GM12891 (cell line): ENCODE data around the gene ABI2. TPM values are rescaled to one million over a fixed set of nuclear protein-coding genes. Genes with fewer than 3 reads are reported as not detected.
"Not testable (repeated sequence)": the region's sequence is repeated elsewhere in the genome, so short reads cannot be mapped to it uniquely, and the experiment has no call there.

Source experiments
- DNase-seq: peaks from one replicate; pipeline ENCODE4 v3.0.0; 2011; ENCODE audit warnings: low spot score; ENCODE audit not compliant: insufficient read length
- FAIRE-seq: peaks from 2 replicates; lab custom pipeline; 2011; peaks lifted over from hg19 to GRCh38; lab: Jason Lieb, UNC
- PAX5 ChIP-seq: IDR thresholded peaks from 2 replicates; pipeline ENCODE4 v1.6.1; 2011; ENCODE audit warnings: low read length, moderate library complexity, mild to moderate bottlenecking; ENCODE audit not compliant: insufficient read depth, severe bottlenecking
- POLR2A ChIP-seq: IDR thresholded peaks from 2 replicates; pipeline ENCODE4 v1.6.1; 2011; ENCODE audit warnings: low read depth, low read length, control low read depth
- POLR2AphosphoS5 ChIP-seq: IDR thresholded peaks from 2 replicates; pipeline ENCODE4 v1.6.1; 2011; ENCODE audit warnings: low read depth, low read length, control low read depth
- POU2F2 ChIP-seq: IDR thresholded peaks from 2 replicates; pipeline ENCODE4 v1.6.1; 2011; ENCODE audit warnings: low read depth, mild to moderate bottlenecking, control low read depth, low read length, moderate library complexity
- SPI1 ChIP-seq: IDR thresholded peaks from 2 replicates; pipeline ENCODE4 v1.6.1; 2011; ENCODE audit warnings: low read depth, low read length, control low read depth
- TAF1 ChIP-seq: IDR thresholded peaks from 2 replicates; pipeline ENCODE4 v1.6.1; 2011; ENCODE audit warnings: low read depth, low read length, control low read depth
- polyA plus RNA-seq: library from polyadenylated mRNA; unstranded; fragments of >200 nt; gene quantifications from one replicate; pipeline ENCODE4 v1.2.1, GENCODE V29; 2012; ENCODE audit warnings: low read depth, missing spikeins, inconsistent platforms; ENCODE audit not compliant: missing spikeins

Gene ABI2
- polyA plus RNA-seq = 28.5 TPM

- no peak for TF ChIP-seq TAF1
- no peak for TF ChIP-seq POU2F2
- no peak for TF ChIP-seq POLR2AphosphoS5
- TF ChIP-seq SPI1 = no peak
- no peak for TF ChIP-seq POLR2A
- FAIRE-seq = peak; percentile 89
- peak; percentile 72 for DNase-seq
These were observed at the start of gene ABI2 for GRCh38 chr2:203327901-203328759. ABI2 (plus strand) TSS chr2:203328394; CDS start chr2:203328515, 121 bp downstream.

- TF ChIP-seq PAX5 = no peak
- TF ChIP-seq POLR2A = no peak
- DNase-seq (no peak), FAIRE-seq (no peak)
These were observed 48.9 kb upstream of the ABI2 start for GRCh38 chr2:203279288-203279687.

- no peak for FAIRE-seq
- no peak for DNase-seq
- TF ChIP-seq SPI1 (no peak), POLR2A (no peak), PAX5 (no peak), POLR2AphosphoS5 (no peak), POU2F2 (no peak), TAF1 (no peak)
These were observed 47.6 kb upstream of the ABI2 start for GRCh38 chr2:203280428-203281064.

GRCh38 chr2:203282101-203282500 lies 46.1 kb upstream of the ABI2 start:
- TF ChIP-seq POU2F2 (no peak), PAX5 (no peak), POLR2AphosphoS5 (no peak), TAF1 (no peak), SPI1 (no peak), POLR2A (no peak)
- DNase-seq (no peak), FAIRE-seq (no peak)

DNA sequence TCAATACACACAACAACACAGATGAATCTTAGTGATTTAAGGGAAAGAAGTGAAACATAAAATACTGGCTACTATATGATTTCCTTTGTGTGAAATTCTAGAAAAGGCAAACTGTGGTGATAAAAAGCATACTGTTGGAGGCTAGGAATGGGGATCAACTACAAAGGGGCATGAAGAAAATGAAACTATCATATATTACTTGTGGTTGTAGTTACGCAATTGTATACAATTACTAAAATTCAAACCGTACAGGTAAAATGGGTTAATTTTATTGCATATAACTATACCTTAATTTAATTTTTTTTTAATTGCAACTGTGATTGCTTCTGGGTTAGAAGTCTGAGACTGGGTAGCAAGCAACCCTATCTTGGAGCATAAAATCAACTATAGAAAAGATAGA lies 41.7 kb upstream of the ABI2 start:
- no peak for TF ChIP-seq POU2F2
- no peak for TF ChIP-seq PAX5
- no peak for TF ChIP-seq TAF1
- no peak for TF ChIP-seq POLR2A
- TF ChIP-seq SPI1 = no peak
- TF ChIP-seq POLR2AphosphoS5 = no peak
- FAIRE-seq = no peak
- no peak for DNase-seq

DNA sequence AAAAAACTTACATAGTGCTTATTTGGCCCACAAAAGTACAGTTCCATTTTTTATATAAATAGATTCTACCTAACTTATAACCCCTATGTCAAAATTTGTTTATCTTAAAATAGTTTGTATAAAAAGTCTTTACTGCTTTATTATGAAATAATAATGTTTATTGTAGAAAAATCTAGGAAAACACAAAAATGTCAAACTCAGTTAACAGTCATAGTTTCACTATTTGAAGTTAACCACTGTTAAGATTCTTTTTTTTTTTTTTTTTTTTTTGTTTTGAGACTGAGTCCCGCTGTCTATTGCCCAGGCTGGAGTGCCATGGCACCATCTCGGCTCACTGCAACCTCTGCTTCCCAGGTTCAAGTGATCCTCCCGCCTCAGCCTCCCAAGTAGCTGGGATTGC lies 26.5 kb upstream of the ABI2 start:
- DNase-seq (no peak), FAIRE-seq (no peak)
- TF ChIP-seq POLR2A = no peak
- TF ChIP-seq POLR2AphosphoS5 = no peak

DNA sequence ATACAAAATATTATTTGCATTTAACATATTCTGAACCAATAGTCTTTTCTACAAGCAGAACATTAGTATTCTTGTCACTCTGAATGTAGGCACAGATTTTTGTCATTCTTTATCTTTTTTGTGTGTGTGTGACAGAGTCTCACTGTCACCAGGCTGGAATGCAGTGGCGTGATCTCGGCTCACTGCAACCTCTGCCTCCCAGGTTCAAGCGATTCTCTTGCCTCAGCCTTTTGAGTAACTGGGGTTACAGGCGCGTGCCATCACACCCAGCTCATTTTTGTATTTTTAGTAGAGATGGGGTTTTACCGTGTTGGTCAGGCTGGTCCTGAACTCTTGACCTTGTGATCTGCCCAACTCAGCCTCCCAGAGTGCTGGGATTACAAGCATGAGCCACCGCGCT lies 25.6 kb upstream of the ABI2 start:
- FAIRE-seq, DNase-seq: not testable (repeated sequence)

DNA sequence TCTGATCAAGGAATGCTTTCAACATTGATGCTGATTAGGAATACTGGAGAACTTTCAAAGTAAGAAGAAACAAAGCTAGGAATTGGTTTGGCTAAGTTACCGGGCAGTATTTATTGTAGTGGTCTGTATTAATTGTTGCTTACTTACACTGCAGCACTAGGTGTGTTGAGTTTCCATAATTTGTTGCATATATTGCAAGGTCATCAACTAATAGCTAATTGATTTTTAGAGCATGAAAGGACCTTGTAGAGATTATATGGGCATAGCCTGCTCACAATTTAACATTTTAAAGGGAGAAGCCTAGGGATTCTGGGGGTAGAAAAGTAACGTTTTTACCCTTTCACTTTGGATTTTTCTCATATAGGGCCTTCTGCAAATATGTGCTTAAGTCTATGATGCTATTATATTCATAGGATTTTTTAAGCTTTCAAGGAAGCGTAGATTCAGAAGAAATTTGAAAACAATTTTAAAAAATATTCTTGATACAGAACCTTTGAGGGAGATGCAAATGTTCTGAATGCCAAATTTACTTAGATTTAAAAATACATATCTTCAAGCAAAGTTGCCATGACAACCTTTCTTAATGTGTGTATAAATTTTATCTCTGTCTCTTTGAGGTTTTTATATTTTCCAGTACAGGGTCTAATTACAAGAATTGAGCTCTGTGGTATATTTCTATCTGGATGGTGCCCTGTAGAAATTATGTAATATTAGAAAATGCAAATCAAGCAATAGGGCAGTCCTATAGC lies 17.3 kb upstream of the ABI2 start:
- no peak for FAIRE-seq

DNA sequence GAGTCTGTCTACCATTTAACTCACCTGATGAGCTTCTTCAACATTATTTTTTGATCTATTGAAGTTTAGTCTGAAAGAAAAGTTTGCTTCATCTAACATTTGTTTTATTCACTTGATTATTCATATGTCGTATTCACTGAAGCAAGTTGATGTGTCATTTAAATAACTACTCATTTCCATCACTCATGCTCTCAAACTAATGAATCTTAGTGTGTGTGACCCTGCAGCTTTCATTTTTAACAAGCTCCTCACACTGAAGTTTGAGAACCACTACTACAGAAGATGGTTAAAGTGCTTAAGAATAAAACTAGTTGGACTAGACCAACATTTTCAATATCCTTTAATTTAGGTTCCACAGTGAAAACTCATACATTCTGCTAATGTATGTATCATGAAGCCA lies 1.8 kb upstream of the ABI2 start:
- FAIRE-seq = peak; percentile 83
- TF ChIP-seq POLR2AphosphoS5 = no peak
- no peak for TF ChIP-seq PAX5
- no peak for TF ChIP-seq SPI1
- no peak for TF ChIP-seq TAF1

More for the DNA sequence above, 17.3 kb upstream of the ABI2 start:
- no peak for DNase-seq
- TF ChIP-seq POLR2A (no peak), PAX5 (no peak), TAF1 (no peak), POLR2AphosphoS5 (no peak), POU2F2 (no peak), SPI1 (no peak)

DNA sequence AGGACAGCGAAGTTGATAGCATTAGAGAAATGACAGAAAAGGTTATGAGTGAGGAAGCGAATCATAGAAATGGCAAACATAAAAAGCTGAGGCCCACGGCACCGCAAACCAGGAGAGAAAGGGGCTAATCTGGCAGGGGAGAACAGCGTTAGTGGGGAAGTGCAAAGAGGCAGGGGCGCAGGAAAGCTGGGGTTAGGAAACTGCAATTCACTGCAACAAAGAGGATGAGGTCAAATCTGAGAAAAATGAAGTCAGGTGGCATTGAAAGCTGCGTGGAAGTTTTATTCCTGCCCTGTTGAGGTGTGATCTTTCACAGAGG lies 653 bp upstream of the ABI2 start:
- TF ChIP-seq SPI1 (0 out of 2 replicates have a peak, but pooled peaks have one; percentile 8), POLR2A (no peak)
- FAIRE-seq (peak; percentile 75), DNase-seq (peak; percentile 6)

More for the DNA sequence above, 1.8 kb upstream of the ABI2 start:
- no peak for DNase-seq
